GM18858 (cell line): Measurements from ENCODE around the gene HAUS5.
"Not testable (repeated sequence)": the region's sequence is repeated elsewhere in the genome, so short reads cannot be mapped to it uniquely, and the experiment has no call there.

Source experiments
- ATAC-seq: cut with Tn5 transposase; IDR thresholded peaks from one replicate; pipeline ENCODE4 v1.9.1; 2021; ENCODE audit not compliant: unreplicated experiment

The HAUS5 gene, protein sequence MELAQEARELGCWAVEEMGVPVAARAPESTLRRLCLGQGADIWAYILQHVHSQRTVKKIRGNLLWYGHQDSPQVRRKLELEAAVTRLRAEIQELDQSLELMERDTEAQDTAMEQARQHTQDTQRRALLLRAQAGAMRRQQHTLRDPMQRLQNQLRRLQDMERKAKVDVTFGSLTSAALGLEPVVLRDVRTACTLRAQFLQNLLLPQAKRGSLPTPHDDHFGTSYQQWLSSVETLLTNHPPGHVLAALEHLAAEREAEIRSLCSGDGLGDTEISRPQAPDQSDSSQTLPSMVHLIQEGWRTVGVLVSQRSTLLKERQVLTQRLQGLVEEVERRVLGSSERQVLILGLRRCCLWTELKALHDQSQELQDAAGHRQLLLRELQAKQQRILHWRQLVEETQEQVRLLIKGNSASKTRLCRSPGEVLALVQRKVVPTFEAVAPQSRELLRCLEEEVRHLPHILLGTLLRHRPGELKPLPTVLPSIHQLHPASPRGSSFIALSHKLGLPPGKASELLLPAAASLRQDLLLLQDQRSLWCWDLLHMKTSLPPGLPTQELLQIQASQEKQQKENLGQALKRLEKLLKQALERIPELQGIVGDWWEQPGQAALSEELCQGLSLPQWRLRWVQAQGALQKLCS

GRCh38 chr19:35612559-35613321, at the start of gene HAUS5:
Gene HAUS5, plus strand, starts transcription at chr19:35612735. Its CDS starts 60 bp downstream, at chr19:35612795.
- peak; percentile 59 for ATAC-seq

GRCh38 chr19:35562776-35563175, 49.8 kb upstream of the HAUS5 start:
- ATAC-seq, result no peak

GRCh38 chr19:35563207-35563829, 49.2 kb upstream of the HAUS5 start, which contains the start of gene ATP4A:
Gene ATP4A, minus strand, starts transcription at chr19:35563658. Its CDS starts 29 bp downstream, at chr19:35563629.
- ATAC-seq, result no peak

GRCh38 chr19:35565016-35565856, 47.3 kb upstream of the HAUS5 start:
- no peak for ATAC-seq

GRCh38 chr19:35566738-35567137, 45.8 kb upstream of the HAUS5 start:
- no peak for ATAC-seq

DNA sequence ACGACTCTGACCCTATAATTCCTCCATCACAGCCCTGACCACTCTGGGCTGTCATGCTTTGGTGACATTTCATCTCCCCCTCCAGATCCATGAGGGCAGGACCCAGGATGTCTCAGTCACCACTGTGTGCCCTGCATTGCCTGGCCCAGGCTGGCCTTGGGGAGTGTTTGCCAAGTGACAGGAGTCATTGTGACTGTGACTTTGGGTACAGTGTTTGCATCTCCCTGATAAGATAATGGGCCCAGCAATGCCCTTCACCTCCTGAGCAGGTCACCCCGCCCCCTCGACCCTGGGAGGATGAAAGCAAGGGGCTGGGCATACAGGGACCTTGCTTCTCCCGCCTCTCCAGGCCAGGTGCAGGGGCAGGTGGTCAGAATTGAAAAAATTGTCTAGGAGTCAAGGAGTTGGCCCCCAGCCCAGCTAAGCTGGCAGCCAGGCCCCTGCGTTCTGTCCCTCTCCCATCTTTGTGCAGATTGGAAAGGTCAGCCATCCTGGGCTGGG, 43.2 kb upstream of the HAUS5 start:
- ATAC-seq, result no peak

DNA sequence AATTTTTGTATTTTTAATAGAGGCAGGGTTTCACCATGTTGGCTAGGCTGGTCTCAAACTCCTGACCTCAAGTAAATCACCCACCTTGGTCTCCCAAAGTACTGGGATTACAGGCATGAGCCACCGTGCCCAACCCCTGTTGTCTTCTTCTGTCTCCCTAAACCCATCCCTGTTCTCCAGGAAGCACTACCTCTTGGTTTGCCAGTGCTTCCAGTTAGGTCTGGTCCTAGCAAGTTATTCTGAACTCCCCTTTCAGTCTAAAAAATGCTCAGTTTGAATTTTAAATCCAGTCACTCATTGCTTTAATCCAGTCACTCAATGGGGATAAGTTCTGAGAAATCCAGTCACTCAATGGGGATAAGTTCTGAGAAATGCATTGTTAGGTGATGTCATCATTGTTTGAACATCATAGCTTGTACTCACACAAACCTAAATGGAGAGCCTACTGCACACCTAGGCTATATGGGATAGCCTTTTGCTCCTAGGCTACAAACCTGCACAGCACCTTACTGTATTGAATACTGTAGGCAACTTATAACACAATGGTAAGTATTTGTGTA, 41.0 kb upstream of the HAUS5 start:
- no peak for ATAC-seq

GRCh38 chr19:35577918-35578317, 34.6 kb upstream of the HAUS5 start:
- no peak for ATAC-seq

GRCh38 chr19:35578707-35579106, 33.8 kb upstream of the HAUS5 start:
- no peak for ATAC-seq

DNA sequence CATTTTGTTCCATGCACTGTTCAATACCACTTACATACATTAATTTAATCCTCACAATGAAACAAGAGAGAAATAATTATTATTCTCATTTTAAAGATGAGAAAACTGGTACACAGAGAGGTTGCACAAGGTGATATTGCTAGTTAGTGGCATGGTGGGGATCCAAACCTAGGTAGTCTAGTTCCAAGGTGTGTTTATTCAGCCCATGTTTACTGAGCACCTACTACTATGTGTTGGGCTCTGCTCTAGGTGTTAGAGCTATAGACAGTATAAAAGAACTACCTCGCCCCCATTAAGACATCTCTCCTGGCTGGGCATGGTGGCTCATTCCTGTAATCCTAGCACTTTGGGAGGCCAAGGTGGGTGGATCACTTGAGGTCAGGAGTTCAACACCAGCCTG, 29.8 kb upstream of the HAUS5 start:
- ATAC-seq, result no peak

DNA sequence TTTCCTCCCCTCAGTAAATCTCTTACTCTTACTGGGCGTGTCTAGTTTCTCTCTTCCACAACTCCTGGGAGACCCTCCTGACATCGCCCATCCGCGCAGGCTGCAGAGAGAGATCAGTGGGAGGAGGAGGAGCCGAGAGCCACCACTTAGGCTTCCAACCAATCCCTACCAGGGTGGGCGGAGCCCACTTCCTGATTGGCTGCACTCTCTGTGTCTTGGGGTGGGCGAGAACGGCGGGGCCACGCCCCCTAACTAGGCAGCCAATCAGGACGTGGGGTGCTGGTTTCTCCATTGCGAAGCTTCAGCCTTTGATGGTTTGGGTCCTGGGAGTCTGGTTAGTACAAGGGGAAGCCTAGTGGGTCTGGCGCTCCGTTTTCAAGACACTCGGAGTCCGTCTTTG, 26.7 kb upstream of the HAUS5 start, which contains the start of gene PMIS2:
Gene PMIS2 (plus strand): TSS at position 326 of the 400 bp plus-strand sequence. CDS start 87 bp downstream, outside the sequence.
- ATAC-seq, result no peak

DNA sequence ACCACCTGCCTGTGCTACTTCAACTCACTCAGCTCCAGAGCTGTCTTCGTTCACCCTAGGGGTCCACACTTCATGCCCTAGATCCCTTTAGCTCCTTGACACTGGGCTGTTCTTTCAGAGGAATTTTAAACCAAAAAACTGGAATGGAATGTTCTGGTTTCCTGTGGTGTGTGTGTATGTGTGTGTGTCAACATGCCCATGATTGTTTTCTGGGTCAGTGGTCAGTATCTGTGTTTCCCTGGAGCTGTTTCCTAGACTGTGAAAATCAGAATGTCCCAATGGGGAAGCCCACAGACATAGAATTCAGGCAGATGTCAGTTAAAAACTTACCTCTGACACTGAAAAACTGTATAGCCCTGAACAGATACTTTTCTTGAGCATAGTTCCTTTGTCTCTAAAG, 25.2 kb upstream of the HAUS5 start:
- no peak for ATAC-seq

GRCh38 chr19:35590875-35591274, 21.7 kb upstream of the HAUS5 start:
- no peak for ATAC-seq

DNA sequence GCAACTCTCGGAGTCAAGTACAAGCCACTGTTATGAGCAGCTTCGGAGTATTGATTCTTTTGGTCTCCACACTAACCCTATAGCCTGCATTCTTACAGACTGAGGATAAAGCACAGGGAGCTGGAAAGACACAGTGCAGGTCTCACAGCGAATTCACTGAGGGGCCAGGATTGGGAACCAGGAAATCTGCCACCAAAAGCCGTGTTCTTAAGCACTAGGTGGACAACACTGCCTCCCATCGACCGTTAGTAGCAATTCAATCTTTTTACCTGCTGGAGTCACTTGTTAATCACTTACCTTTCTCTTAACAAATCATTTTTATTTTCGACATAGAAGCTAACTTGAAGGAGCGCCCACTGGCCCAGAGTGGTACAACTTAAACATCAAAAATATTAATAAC, 20.3 kb upstream of the HAUS5 start:
- no peak for ATAC-seq

DNA sequence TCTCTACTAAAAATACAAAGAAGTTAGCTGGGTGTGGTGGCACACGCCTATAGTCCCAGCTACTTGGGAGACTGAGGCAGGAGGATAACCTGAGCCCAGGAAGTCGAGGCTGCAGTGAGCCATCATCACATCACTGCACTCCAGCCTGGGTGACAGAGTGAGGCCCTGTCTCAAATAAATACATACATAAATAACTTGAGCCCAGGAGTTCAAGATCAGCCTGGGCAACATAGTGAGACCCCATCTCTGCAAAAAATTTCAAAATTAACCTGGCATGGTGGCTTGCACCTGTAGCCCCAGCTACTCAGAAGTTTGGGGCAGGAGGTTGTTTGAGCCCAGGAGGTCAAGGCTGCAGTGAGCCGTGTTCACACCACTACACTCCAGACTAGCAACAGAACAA, 17.5 kb upstream of the HAUS5 start:
- not testable (repeated sequence) for ATAC-seq

- no peak for ATAC-seq
These were observed 16.6 kb upstream of the HAUS5 start for GRCh38 chr19:35595928-35596327.

GRCh38 chr19:35596366-35596999, 16.1 kb upstream of the HAUS5 start:
- ATAC-seq, result no peak

GRCh38 chr19:35601971-35602370, 10.6 kb upstream of the HAUS5 start:
- ATAC-seq, result no peak

DNA sequence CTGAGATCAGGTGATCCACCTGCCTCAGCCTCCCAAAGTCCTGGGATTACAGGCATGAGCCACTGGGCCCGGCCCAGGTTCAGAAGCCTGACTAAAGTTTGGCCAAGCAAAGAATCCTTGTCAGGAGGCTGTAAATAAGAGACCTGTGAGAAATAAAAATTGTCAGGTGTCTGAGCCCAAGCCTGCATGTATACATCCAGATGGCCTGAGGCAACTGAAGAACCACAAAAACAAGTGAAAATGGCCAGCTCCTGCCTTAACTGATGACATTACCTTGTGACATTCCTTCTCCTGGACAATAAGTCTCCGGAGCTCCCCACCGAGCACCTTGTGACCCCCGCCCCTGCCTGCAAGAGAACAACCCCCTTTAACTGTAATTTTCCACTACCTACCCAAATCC, 8.1 kb upstream of the HAUS5 start:
- not testable (repeated sequence) for ATAC-seq
